Measurements from ENCODE around the gene DACT1. TPM values are rescaled to one million over a fixed set of nuclear protein-coding genes. Genes with fewer than 3 reads are reported as not detected.

DACT1 gene
- polyA plus RNA-seq, 4 donors: 31.4 to 133 (median 37.5) TPM

GRCh38 chr14:58665773-58666500, 28.2 kb downstream of the DACT1 start:
- DNase-seq (ENCODE audit: low read depth in 4 of 4, low spot score in 3 of 4): no peak

GRCh38 chr14:58666737-58667136, 29.0 kb downstream of the DACT1 start:
- DNase-seq (ENCODE audit: low read depth in 4 of 4, low spot score in 3 of 4): no peak

- no peak for DNase-seq (ENCODE audit: low read depth in 4 of 4, low spot score in 3 of 4)
Measured at GRCh38 chr14:58667900-58668299, 30.1 kb downstream of the DACT1 start.

GRCh38 chr14:58668848-58669480, 31.2 kb downstream of the DACT1 start:
- no peak for DNase-seq (ENCODE audit: low read depth in 4 of 4, low spot score in 3 of 4)

DNA sequence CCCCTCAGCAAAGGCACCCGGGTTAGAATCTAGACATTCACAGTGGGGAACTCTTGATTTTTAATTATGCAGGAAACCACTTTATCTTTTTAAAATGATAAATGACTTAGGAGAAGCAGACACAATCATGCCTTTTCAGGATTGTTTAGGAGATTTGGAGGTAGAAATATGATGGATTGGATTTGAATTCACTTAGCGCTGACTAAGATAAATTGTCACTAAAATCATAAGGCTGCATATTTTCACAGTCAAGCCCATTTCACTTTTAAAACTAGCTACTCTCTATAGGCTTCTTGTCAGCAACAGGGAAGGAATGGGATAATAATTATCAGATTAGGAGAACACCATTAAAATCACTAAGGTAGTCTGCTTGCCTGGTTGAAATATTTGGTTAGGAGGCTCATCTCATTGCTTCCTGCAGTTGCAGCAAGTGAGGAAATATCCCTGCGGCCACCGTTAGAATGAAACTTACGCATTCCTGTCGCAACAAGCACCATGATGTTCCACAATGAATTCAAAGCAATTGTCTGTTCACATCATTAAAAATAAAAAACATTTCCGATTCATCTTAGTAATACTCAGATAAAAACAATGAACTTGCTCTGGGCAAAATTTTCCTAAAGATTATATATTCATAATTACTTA, 31.9 kb downstream of the DACT1 start:
- DNase-seq (ENCODE audit: low read depth in 4 of 4, low spot score in 3 of 4): no peak

DNA sequence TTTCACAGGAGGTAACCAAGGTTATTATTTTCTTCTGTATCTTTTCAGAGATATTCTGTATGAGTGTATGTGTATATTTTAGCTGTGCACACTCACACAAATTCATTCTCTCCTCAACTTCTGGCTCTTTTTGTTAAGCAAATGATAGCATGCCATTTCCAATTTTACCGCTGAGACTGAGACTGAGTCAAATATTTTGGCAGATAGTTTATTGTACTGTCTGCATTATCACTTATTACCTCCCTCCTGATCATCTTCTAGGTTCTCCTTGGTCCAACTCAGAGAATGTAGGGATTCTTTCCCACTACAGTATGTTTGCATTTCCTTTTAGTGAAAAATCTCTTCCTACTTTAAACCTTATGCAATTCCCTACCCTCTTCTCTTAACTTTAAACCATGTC, 33.3 kb downstream of the DACT1 start:
- DNase-seq (ENCODE audit: low read depth in 4 of 4, low spot score in 3 of 4): no peak

- no peak for DNase-seq (ENCODE audit: low read depth in 4 of 4, low spot score in 3 of 4)
Measured at GRCh38 chr14:58671436-58671835, 33.7 kb downstream of the DACT1 start.

DNA sequence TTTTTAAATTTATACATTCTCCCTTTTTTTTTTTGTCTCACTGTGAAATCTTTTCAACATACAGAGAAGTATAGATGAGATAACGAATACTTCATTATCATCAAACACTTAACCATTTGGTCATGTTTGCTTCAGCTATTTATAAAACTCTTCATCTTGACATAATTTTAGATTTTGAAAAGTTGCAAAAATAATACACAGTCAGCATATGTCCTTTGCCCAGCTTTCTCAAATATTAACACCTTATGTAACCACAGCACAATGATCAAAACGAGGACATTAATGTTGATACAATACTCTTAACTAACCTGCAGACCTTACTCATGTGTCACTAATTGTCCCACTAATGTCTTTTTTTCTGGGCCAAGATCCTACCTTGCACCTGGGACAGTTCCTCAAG, 36.0 kb downstream of the DACT1 start:
- DNase-seq (ENCODE audit: low read depth in 4 of 4, low spot score in 3 of 4): no peak

DNA sequence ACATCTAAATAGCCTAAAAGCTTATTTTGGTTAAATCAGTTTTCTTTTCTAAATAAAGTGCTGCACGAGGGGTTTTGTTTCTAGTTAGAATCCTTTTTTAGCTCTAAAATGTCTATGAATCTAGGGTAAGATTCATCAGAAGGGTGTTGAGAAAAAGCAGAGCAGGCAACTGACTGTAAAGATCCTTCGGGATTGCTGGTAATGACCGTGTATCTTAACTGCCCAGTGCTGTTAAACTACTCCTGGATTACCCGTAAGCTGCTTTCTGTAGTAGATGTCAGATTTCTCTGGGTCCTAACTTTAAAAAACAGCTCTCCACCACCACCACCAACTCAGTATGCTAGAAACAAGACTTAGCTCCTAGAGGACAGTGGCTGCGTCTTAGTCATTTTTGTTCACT, 39.2 kb downstream of the DACT1 start:
- no peak for DNase-seq (ENCODE audit: low read depth in 4 of 4, low spot score in 3 of 4)

DNA sequence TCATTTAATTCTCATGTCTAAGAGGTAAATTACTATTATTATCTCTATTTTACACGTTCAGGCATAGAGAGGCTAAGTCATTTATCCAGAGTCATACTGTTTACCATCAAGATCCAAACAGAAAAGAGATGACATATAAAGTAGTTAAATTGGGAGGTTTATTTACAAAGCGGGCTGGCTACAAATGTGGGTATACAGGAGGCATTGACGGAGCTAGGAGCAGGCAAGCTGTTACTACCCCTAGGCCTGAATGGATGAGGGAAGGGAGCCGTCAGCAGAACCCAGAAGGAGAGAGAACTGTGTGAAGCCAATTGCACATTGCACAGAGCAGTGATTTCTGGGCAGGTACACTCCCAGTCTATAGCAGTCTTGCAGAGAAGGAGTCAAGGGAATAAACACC, 39.8 kb downstream of the DACT1 start:
- DNase-seq (ENCODE audit: low read depth in 4 of 4, low spot score in 3 of 4): no peak

- no peak for DNase-seq (ENCODE audit: low read depth in 4 of 4, low spot score in 3 of 4)
Measured at GRCh38 chr14:58677996-58678395, 40.2 kb downstream of the DACT1 start.

DNA sequence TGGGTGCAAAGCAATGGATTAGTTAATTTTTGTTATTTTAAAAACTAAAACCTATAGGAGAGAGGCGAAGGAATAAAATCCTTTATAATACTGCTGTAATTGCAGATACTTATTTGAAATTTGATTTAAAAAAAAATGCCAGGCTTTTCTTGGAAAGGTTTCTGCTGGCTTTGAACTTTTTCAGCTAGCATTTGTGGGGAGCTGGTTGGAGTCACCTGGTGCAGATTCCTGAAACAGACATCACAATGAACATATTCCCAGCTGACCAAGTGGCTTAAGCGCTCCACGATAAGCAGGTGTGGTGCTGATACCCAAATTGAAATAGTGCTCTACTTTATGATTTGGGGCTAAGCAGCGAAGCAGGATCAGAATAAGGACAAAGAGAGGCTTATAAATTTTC, 42.9 kb downstream of the DACT1 start:
- DNase-seq (ENCODE audit: low read depth in 4 of 4, low spot score in 3 of 4): no peak

DNA sequence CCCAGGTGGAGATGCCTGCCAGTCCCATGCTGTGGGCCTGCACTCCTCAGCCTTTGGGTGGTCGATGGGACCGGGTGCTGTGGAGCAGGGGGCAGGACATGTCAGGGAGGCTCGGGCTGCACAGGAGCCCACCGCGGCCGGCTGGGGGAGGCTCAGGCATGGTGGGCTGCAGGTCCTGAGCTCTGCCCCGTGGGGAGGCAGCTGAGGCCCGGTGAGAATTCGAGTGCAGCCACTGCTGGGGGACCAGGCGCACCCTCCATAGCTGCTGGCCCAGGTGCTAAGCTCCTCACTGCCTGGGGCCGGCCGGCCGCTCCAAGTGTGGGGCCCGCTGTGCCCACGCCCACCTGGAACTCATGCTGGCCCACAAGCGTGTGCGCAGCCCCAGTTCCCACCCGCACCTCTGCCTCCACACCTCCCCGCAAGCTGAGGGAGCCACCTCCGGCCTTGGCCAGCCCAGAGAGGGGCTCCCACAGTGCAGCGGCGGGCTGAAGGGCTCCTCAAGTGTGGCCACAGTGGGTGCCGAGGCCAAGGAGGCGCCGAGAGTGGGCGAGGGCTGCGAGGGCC, 49.6 kb downstream of the DACT1 start:
- DNase-seq (ENCODE audit: low read depth in 4 of 4, low spot score in 3 of 4): no peak

DNA sequence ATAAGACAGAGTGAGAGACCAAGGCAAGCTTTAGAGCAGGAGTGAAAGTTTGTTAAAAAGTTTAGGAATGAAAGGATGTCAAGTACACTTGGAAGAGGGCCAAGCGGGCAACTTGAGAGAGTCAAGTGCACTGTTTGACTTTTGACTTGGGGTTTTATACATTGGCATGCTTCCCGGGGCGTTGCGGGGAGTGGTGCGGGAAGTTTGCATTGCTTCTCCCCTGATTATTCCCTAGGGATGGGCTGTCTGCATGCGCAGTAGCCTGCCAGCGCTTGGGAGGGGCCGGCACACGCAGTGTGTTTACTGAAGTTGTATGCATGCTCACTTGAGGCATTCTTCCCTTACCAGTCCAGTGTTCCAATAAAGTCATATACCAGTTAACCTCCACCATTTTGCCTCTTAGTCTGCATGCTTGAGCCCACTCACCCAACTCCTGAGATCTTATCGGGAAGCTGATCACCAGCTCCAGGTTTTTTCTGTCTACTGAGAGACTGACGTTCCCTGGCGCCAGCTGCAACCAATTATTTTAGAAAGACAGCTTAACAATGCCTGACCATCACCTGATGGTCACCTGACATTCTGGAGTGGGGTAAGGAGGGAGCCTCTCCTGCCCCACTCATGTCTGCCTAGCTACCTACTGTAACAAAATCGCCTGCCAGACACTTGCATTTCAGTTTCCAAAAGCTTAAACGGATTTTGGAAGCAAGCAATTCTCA, 53.2 kb downstream of the DACT1 start:
- DNase-seq (ENCODE audit: low read depth in 4 of 4, low spot score in 3 of 4): no peak

DNA sequence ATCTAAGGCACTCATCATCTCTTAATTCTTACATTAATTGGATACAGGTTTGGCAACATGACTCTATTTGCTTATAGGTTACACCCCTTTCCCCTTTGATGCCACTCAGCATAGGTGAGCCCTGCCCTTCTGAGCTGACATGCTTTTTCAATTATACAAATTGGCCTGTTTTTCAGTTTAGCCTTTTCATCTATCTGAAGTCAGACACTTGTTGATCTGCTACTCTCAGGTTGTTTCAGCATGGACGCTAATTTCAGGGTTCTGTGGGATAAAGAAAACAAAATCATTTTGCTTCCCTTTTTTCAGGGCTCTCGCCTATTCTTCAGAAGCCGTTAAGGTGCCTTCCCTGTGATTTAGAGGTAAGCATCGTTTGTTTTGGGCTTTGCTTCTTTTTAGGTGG, 55.3 kb downstream of the DACT1 start:
- DNase-seq (ENCODE audit: low read depth in 4 of 4, low spot score in 3 of 4): no peak

DNA sequence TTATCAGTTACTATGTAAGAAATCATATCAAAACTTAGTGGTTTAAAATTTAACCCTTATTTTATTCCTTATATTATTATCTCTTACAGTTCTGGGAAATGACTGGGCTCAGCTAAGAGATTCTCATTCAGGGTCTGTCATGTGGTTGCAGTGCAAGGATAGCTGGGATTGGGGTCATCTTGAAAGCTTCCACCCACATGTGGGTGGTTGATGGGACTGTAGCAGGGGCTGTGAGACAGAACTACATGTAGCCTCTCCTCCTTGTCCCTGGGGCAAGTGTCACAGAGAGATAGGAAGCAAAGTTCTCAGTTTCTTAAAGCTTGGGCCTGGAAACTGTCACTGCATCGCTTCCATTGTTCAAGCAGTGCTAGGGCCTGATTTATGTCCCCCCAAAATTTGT, 57.8 kb downstream of the DACT1 start:
- no peak for DNase-seq (ENCODE audit: low read depth in 4 of 4, low spot score in 3 of 4)

- DNase-seq (ENCODE audit: low read depth in 4 of 4, low spot score in 3 of 4): no peak
Measured at GRCh38 chr14:58697266-58697929, 59.6 kb downstream of the DACT1 start.
